Fibroblast of villous mesenchyme (primary cell): ENCODE data around the gene IGFN1. TPM values are rescaled to one million over a fixed set of nuclear protein-coding genes. Genes with fewer than 3 reads are reported as not detected.

Experiments used
- DNase-seq: peaks from one replicate; pipeline ENCODE4 v3.0.0-alpha.2; 2010; ENCODE audit warnings: low read depth
- H3K4me3 ChIP-seq: 2 replicates; pipeline ENCODE4 v1.5.1; 2011; ENCODE audit warnings: low read depth, mild to moderate bottlenecking, low read length
- total RNA-seq: library from RNA; depleted of rRNA; stranded (reverse); fragments of >200 nt; gene quantifications from 2 replicates; pipeline ENCODE4 v1.2.3, GENCODE V29; 2012
- TF ChIP-seq, protein P1 (sequence below): IDR thresholded peaks from 2 replicates; pipeline ENCODE4 v1.5.1; 2012; ENCODE audit warnings: low read depth, mild to moderate bottlenecking, low read length; ENCODE audit not compliant: insufficient read depth

IGFN1 gene
- total RNA-seq, 1 donor: under 0.01 TPM

DNA sequence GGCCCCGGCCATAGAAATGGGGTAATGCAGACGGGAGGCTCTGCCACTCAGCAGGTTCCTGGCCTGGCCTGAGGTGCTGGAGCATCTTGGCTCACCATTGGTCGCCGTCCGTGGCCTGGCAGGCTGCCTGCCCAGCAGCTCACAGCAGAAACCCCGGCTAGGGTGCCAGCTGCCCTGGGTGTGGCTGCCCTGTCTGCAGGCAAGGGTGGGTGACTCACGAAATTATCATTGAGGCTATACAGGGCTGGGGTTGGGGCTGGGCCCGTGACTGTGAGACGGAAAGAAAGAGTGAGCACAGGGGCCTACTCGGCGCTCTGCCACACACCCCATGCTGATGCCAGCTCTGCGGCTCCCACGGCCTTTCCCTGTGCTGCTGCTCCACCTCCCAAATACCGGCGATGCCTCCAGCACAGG, 84.6 kb downstream of the IGFN1 start:
- no peak overlapping the region for H3K4me3 ChIP-seq
- DNase-seq: peak; percentile 36
- TF ChIP-seq, protein P1, sequence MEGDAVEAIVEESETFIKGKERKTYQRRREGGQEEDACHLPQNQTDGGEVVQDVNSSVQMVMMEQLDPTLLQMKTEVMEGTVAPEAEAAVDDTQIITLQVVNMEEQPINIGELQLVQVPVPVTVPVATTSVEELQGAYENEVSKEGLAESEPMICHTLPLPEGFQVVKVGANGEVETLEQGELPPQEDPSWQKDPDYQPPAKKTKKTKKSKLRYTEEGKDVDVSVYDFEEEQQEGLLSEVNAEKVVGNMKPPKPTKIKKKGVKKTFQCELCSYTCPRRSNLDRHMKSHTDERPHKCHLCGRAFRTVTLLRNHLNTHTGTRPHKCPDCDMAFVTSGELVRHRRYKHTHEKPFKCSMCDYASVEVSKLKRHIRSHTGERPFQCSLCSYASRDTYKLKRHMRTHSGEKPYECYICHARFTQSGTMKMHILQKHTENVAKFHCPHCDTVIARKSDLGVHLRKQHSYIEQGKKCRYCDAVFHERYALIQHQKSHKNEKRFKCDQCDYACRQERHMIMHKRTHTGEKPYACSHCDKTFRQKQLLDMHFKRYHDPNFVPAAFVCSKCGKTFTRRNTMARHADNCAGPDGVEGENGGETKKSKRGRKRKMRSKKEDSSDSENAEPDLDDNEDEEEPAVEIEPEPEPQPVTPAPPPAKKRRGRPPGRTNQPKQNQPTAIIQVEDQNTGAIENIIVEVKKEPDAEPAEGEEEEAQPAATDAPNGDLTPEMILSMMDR: no peak

DNA sequence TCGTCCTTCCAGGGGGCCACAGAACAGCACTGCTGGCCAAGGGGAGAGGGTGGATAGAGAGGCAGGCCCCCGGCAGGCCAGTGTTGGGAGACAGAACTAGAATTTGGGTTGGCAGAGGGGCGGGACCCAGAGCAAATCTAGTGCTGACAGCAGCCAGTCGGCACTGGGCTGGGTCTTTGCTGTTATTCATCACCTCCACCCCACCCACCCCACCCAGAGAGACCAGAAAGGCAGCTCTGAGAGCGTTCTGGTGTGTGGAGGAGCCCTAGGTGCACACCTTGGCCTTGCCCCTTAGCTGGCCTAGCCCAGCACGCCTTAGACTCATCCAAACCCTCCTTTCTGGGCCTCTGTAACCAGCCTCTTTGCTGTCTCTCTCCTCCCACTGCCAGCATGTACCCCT, 86.3 kb downstream of the IGFN1 start:
- DNase-seq: no peak
- TF ChIP-seq, protein P1: no peak
- no peak overlapping the region for H3K4me3 ChIP-seq

DNA sequence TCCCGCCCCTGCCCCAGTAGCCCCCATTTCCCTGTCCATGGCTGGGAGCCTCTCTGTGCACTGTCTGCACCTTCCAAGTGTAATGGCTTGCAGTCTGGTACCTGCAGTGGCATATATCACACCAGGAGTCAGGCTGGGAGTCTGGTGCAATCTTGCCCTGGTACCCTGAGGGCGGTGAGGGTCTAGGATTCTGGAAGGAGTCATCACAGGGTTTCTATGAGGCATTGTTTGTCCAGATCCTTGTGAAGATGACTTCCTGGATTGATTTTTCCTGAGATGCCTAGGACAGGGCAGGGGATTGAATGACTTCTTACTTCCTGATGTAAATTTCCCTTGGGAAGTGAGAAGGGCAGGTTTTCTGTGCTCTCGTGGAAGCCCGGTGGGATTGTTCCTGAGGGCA, 86.8 kb downstream of the IGFN1 start:
- H3K4me3 ChIP-seq: no peak overlapping the region

More for the DNA sequence above, 86.8 kb downstream of the IGFN1 start:
- TF ChIP-seq, protein P1: no peak
- DNase-seq: no peak

Other genes with a start within 250 kb of the IGFN1 start
- under 0.01 and 0.32 TPM in 2 replicates for gene KIF21B, start 167.1 kb upstream of the IGFN1 start, total RNA-seq
- gene CACNA1S, start 78.4 kb upstream of the IGFN1 start, total RNA-seq: not detected in 2 replicates
- gene ASCL5, start 63.6 kb upstream of the IGFN1 start, total RNA-seq: not detected in 2 replicates
- gene TMEM9, start 36.4 kb upstream of the IGFN1 start, total RNA-seq: 41.2 and 52.2 TPM in 2 replicates
- under 0.01 TPM in 1 of 2 replicates, not detected in the other for gene PKP1, start 92.7 kb downstream of the IGFN1 start, total RNA-seq
- 0.64 and 3.5 TPM in 2 replicates for gene TNNT2, start 186.9 kb downstream of the IGFN1 start, total RNA-seq
- gene LAD1, start 208.5 kb downstream of the IGFN1 start, total RNA-seq: not detected in 2 replicates
- gene TNNI1, start 230.9 kb downstream of the IGFN1 start, total RNA-seq: under 0.01 TPM in 1 of 2 replicates, not detected in the other